Neural progenitor cell (in vitro differentiated cells): ENCODE data around the gene DPYD. TPM values are rescaled to one million over a fixed set of nuclear protein-coding genes. Genes with fewer than 3 reads are reported as not detected.

Experiments used
- DNase-seq: peaks from one replicate; pipeline ENCODE4 v3.0.0-alpha.2; 2016; ENCODE audit warnings: low spot score
- H2AFZ ChIP-seq: fragments of 200-600 bp; sonication (generic); replicated peaks from 2 replicates; pipeline ENCODE4 v1.6.1; 2016; ENCODE audit warnings: antibody characterized with exemption
- H3F3A ChIP-seq: fragments of 200-600 bp; sonication (generic); 2 replicates; pipeline ENCODE4 v1.6.1; 2016; ENCODE audit warnings: antibody characterized with exemption, low read depth
- H3K27ac ChIP-seq: fragments of 200-600 bp; sonication (generic); 2 replicates; pipeline ENCODE4 v1.5.1; 2016; ENCODE audit warnings: mild to moderate bottlenecking
- H3K27me3 ChIP-seq: fragments of 200-600 bp; sonication (generic); 2 replicates; pipeline ENCODE4 v1.6.1; 2016; ENCODE audit warnings: mild to moderate bottlenecking, moderate library complexity
- H3K36me3 ChIP-seq: fragments of 200-600 bp; sonication (generic); 2 replicates; pipeline ENCODE4 v1.5.1; 2016
- H3K4me1 ChIP-seq: fragments of 200-600 bp; sonication (generic); 2 replicates; pipeline ENCODE4 v1.6.1; 2016; ENCODE audit warnings: mixed run types
- H3K4me2 ChIP-seq: fragments of 200-600 bp; sonication (generic); 2 replicates; pipeline ENCODE4 v1.6.1; 2016
- H3K4me3 ChIP-seq: fragments of 200-600 bp; sonication (generic); 2 replicates; pipeline ENCODE4 v1.5.1; 2016
- H3K79me2 ChIP-seq: fragments of 200-600 bp; sonication (generic); 2 replicates; pipeline ENCODE4 v1.6.1; 2016; ENCODE audit warnings: low read depth
- H3K9ac ChIP-seq: fragments of 200-600 bp; sonication (generic); 2 replicates; pipeline ENCODE4 v1.6.1; 2016
- H3K9me3 ChIP-seq: fragments of 200-600 bp; sonication (generic); 2 replicates; pipeline ENCODE4 v1.5.1; 2016; ENCODE audit warnings: low read depth
- H4K20me1 ChIP-seq: fragments of 200-600 bp; sonication (generic); 2 replicates; pipeline ENCODE4 v1.6.1; 2016; ENCODE audit warnings: low read depth
- H3K27ac Mint-ChIP-seq: 3 replicates; pipeline ENCODE4 v1.8.0; 2021; ENCODE audit warnings: mixed read lengths
- H3K27me3 Mint-ChIP-seq: 2 replicates; pipeline ENCODE4 v1.8.0; 2022; ENCODE audit warnings: low read depth, mild to moderate bottlenecking, inconsistent platforms, moderate library complexity, mixed read lengths; ENCODE audit not compliant: insufficient read depth
- H3K36me3 Mint-ChIP-seq: 3 replicates; pipeline ENCODE4 v1.8.0; 2021; ENCODE audit warnings: mixed read lengths
- H3K4me1 Mint-ChIP-seq: 3 replicates; pipeline ENCODE4 v1.8.0; 2021; ENCODE audit warnings: mixed read lengths
- H3K4me3 Mint-ChIP-seq: 3 replicates; pipeline ENCODE4 v1.8.0; 2021; ENCODE audit warnings: mild to moderate bottlenecking, moderate library complexity, mixed read lengths
- H3K9me3 Mint-ChIP-seq: 3 replicates; pipeline ENCODE4 v1.8.0; 2020; ENCODE audit warnings: mixed read lengths
- CTCF ChIP-seq: fragments of 200-600 bp; sonication (generic); IDR thresholded peaks from 2 replicates; pipeline ENCODE4 v1.5.1; 2017; ENCODE audit warnings: antibody characterized with exemption, mild to moderate bottlenecking
- EZH2 ChIP-seq: fragments of 200-600 bp; sonication (generic); IDR thresholded peaks from 2 replicates; pipeline ENCODE4 v1.6.1; 2017; ENCODE audit warnings: antibody characterized with exemption, mild to moderate bottlenecking, moderate library complexity
- EZH2phosphoT487 ChIP-seq: fragments of 200-600 bp; sonication (generic); IDR thresholded peaks from 2 replicates; pipeline ENCODE4 v1.6.1; 2017; ENCODE audit warnings: antibody characterized with exemption
- total RNA-seq: library from RNA; depleted of rRNA; stranded (reverse); fragments of >200 nt; gene quantifications from 2 replicates; pipeline ENCODE4 v1.2.3, GENCODE V29; 2015; ENCODE audit warnings: low replicate concordance

DPYD gene
- total RNA-seq, 1 donor from 2014 or later: 0.43 TPM

GRCh38 chr1:97791251-97791650 lies 129.6 kb downstream of the DPYD start:
- no peak overlapping the region for H3K4me3 ChIP-seq
- no peak overlapping the region for H3K4me2 ChIP-seq
- no peak overlapping the region for H2AFZ ChIP-seq
- H4K20me1 ChIP-seq: no peaks in the 10 kb centered on the region
- no peak overlapping the region for H3K27ac ChIP-seq
- Mint-ChIP-seq H3K36me3 (no peaks in the 10 kb centered on the region), H3K27me3 (no peaks in the 10 kb centered on the region), H3K27ac (no peak overlapping the region), H3K9me3 (no peaks in the 10 kb centered on the region), H3K4me1 (no peaks in the 10 kb centered on the region), H3K4me3 (no peak overlapping the region)
- H3K36me3 ChIP-seq: no peaks in the 10 kb centered on the region
- H3K4me1 ChIP-seq: no peaks in the 10 kb centered on the region
- no peaks in the 10 kb centered on the region for H3K27me3 ChIP-seq
- no peaks in the 10 kb centered on the region for H3F3A ChIP-seq
- H3K9ac ChIP-seq: no peak overlapping the region
- no peaks in the 10 kb centered on the region for H3K79me2 ChIP-seq
- DNase-seq: no peak
- TF ChIP-seq EZH2 (no peak), EZH2phosphoT487 (no peak), CTCF (no peak)
- no peaks in the 10 kb centered on the region for H3K9me3 ChIP-seq

GRCh38 chr1:97787231-97787630 lies 133.6 kb downstream of the DPYD start:
- Histone ChIP-seq H3K4me1 (no peaks in the 10 kb centered on the region), H3K27ac (no peak overlapping the region), H3K4me2 (no peak overlapping the region), H2AFZ (no peak overlapping the region), H4K20me1 (no peaks in the 10 kb centered on the region), H3K9me3 (no peaks in the 10 kb centered on the region), H3K36me3 (no peaks in the 10 kb centered on the region), H3K9ac (no peak overlapping the region), H3F3A (no peaks in the 10 kb centered on the region), H3K4me3 (no peak overlapping the region), H3K27me3 (no peaks in the 10 kb centered on the region), H3K79me2 (no peaks in the 10 kb centered on the region)
- Mint-ChIP-seq H3K4me1 (no peaks in the 10 kb centered on the region), H3K36me3 (no peaks in the 10 kb centered on the region), H3K27ac (no peak overlapping the region), H3K4me3 (no peak overlapping the region), H3K27me3 (peaks cover 2% of the 10 kb centered on the region), H3K9me3 (no peaks in the 10 kb centered on the region)
- no peak for DNase-seq
- TF ChIP-seq CTCF (no peak), EZH2 (no peak), EZH2phosphoT487 (no peak)

- no peaks in the 10 kb centered on the region for H3K4me1 Mint-ChIP-seq
- no peaks in the 10 kb centered on the region for H3K36me3 Mint-ChIP-seq
- no peak overlapping the region for H3K27ac Mint-ChIP-seq
- H3F3A ChIP-seq: no peaks in the 10 kb centered on the region
- no peaks in the 10 kb centered on the region for H3K36me3 ChIP-seq
- no peaks in the 10 kb centered on the region for H3K4me1 ChIP-seq
- no peak overlapping the region for H3K4me3 ChIP-seq
- H3K4me2 ChIP-seq: no peak overlapping the region
- H3K27me3 ChIP-seq: no peaks in the 10 kb centered on the region
- no peak for DNase-seq
- no peaks in the 10 kb centered on the region for H3K79me2 ChIP-seq
- no peak overlapping the region for H3K27ac ChIP-seq
- no peak overlapping the region for H3K4me3 Mint-ChIP-seq
- no peaks in the 10 kb centered on the region for H3K9me3 ChIP-seq
- no peaks in the 10 kb centered on the region for H4K20me1 ChIP-seq
- no peak for TF ChIP-seq EZH2
- TF ChIP-seq EZH2phosphoT487: no peak
- no peak for TF ChIP-seq CTCF
- no peak overlapping the region for H3K9ac ChIP-seq
- H3K27me3 Mint-ChIP-seq: peaks cover 2% of the 10 kb centered on the region
- H2AFZ ChIP-seq: no peak overlapping the region
- H3K9me3 Mint-ChIP-seq: no peaks in the 10 kb centered on the region
Measured at GRCh38 chr1:97784661-97785060, 136.2 kb downstream of the DPYD start.
